ENCODE results near the gene LAMTOR1. TPM values are rescaled to one million over a fixed set of nuclear protein-coding genes. Genes with fewer than 3 reads are reported as not detected.
"Not testable (repeated sequence)": the region's sequence is repeated elsewhere in the genome, so short reads cannot be mapped to it uniquely, and the experiment has no call there.

The LAMTOR1 gene
- total RNA-seq, 2 experiments from 2014 or later: 50.7 to 52.2 TPM

DNA sequence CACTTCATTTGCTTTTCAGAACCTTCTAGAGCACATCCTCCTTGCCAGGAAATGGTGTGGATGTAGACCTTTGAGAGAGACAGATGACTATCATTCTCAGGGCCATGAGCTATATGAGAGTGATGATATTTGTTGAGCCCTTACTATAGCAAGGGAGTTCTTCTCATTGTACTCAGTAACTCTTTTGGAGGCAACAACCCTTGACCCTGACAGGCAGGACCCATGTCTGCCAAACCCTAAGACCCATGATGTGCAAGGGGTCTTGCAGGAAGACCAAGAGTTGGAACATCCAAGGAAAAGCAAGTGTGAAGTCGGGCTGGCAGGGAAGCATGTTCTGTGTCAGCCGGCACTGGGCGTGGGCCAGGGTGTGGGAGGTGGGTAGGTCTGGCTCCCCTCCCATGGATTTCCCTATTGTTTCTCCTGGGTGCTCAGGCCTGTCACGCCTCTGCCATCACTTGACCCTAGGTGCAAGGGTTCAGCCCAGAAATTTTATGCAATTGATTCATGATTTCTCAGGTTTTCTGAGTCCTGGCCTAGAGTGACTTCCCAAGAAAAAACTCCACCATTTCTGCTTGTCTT, 33.7 kb upstream of the LAMTOR1 start:
- ATAC-seq (peak; percentile 31), DNase-seq (no peak)
- Mint-ChIP-seq H3K27ac (no peak overlapping the region), H3K36me3 (ENCODE audit: low read depth) (no peaks in the 10 kb centered on the region), H3K27me3 (peaks cover 13% of the 10 kb centered on the region), H3K9me3 (ENCODE audit: low read depth) (no peaks in the 10 kb centered on the region), H3K4me1 (peaks cover 15% of the 10 kb centered on the region), H3K4me3 (no peak overlapping the region)
- intact Hi-C loops (cut with DNase I, micrococcal nuclease): no loop called here
- ChIA-PET CTCF (no interaction called here), POLR2A (no interaction called here)

DNA sequence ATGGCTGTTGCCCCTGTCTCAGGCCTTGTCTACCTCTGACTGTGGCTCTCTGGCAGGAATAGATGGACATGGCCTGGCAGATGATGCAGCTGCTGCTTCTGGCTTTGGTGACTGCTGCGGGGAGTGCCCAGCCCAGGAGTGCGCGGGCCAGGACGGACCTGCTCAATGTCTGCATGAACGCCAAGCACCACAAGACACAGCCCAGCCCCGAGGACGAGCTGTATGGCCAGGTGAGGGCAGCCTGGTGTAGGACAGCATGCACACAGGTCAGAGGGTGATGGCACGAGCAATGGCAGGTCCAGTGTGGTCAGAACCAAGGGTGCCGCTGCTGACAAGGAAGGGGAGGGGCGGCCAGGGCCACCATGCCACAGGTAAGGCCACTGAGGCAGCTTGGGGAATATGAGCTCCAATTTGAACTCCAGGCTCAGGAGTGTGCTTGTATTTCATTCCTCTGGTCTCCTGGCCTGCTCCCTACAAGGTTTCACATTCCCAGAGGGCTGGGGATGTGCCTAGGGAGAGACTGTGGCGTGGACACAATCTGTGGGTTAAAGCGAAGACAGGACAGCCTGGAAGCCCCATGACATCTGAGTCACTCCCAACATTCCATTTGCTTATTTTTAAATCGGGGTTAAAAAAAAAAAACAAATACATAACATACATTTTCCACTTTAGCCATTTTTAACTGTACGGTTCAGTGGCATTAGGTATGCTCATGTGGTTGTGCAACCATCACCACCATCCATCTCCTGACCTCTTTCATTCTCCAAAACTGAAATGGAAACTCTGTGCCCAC, 33.0 kb upstream of the LAMTOR1 start:
- POLR2A ChIA-PET: no interaction called here
- no peak overlapping the region for H3K27ac Mint-ChIP-seq
- no peak overlapping the region for H3K4me3 Mint-ChIP-seq
- H3K9me3 Mint-ChIP-seq (ENCODE audit: low read depth): no peaks in the 10 kb centered on the region
- H3K4me1 Mint-ChIP-seq: peaks cover 8% of the 10 kb centered on the region
- ATAC-seq (no peak), DNase-seq (no peak)
- H3K27me3 Mint-ChIP-seq: peaks cover 12% of the 10 kb centered on the region
- intact Hi-C loops (cut with DNase I, micrococcal nuclease): no loop called here
- H3K36me3 Mint-ChIP-seq (ENCODE audit: low read depth): no peaks in the 10 kb centered on the region
- CTCF ChIA-PET: no interaction called here

DNA sequence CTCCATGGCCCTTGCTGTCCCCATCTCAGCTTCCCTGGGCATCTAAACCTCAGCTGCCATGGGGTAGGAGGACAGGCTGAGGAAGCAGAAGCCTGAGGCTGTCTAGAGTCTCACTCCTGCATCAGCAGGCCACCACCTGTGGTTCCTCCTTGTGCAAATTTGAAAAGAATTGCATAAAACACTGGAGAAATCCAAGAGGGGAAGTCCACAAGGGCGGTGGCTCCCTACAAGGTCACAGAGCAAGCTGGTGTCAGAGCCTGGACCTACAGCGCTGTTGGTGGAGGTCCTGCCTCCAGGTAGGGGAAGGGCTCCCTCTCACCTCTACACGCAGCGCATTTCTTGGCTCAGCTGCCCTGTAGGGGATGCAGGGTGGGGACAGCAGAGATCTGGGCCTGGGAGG, 32.4 kb upstream of the LAMTOR1 start, which contains the start of gene FOLR3:
TSS of gene FOLR3 (plus strand) at position 253 of the 400 bp plus-strand sequence. CDS start 228 bp downstream, outside the sequence.
- H3K4me3 Mint-ChIP-seq; H3K9me3 Mint-ChIP-seq (ENCODE audit: low read depth); DNase-seq; ATAC-seq; H3K4me1 Mint-ChIP-seq; POLR2A ChIA-PET; H3K27ac Mint-ChIP-seq; H3K36me3 Mint-ChIP-seq (ENCODE audit: low read depth); intact Hi-C loops (cut with DNase I, micrococcal nuclease): not testable (repeated sequence)
- CTCF ChIA-PET: interaction anchor here (0.7 kb wide), 1 partner anchor 8 kb away, joined by 3 read pairs; no protein-coding TSS in a partner anchor
- H3K27me3 Mint-ChIP-seq: peaks cover 12% of the 10 kb centered on the region

DNA sequence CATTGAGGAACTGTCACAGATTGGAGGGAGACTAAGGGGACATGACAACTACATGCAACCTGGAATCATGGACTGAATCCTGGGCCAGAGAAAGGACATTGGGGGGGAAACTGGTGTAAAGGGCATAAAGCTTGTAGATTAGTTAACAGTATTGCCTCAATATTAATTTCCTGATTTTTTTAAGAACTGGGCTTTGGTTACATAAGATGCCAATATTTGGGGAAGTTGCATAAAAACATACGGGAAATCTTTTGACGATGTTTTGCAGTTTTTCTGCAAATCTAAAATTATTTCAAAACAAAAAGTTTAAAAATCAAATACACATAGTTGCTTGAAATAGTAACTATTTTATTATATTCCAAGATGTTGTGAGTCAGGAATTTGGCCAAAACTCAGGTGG, 29.5 kb upstream of the LAMTOR1 start:
- H3K27ac Mint-ChIP-seq: no peak overlapping the region

DNA sequence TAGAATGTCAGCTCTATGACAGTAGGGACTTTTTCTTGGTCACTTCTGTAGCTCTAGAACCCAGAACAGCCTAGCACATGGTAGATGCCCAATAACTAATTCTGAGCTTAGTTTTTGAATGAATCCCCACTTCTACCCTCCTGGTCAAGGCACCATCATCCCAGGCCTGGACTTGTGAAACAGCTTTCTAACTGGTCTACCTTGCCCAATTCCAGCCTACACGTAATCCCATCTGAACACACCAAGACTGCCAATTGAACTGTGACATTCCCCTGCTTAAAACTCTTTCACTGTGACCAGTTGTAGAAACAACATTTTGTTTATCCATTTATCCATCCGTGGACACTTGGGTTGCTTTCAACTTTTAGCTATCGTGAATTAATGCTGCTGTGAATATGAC, 26.3 kb upstream of the LAMTOR1 start:
- CTCF ChIA-PET: interaction anchor here (0.6 to 1.2 kb wide), 6 partner anchors 10 to 152 kb away, joined by 3 to 6 read pairs (median 3); no protein-coding TSS in a partner anchor
- Mint-ChIP-seq H3K27ac (no peak overlapping the region), H3K27me3 (peaks cover 15% of the 10 kb centered on the region), H3K36me3 (ENCODE audit: low read depth) (peaks cover 3% of the 10 kb centered on the region), H3K9me3 (ENCODE audit: low read depth) (peaks cover 11% of the 10 kb centered on the region), H3K4me3 (no peak overlapping the region), H3K4me1 (no peaks in the 10 kb centered on the region)
- intact Hi-C loops (cut with DNase I, micrococcal nuclease): no loop called here
- DNase-seq (no peak), ATAC-seq (no peak)
- POLR2A ChIA-PET: interaction anchor here (0.7 kb wide), 1 partner anchor 107 kb away, joined by 6 read pairs; no protein-coding TSS in a partner anchor

More for the DNA sequence above, 29.5 kb upstream of the LAMTOR1 start:
- no peak for DNase-seq
- Mint-ChIP-seq H3K4me1 (peaks cover 2% of the 10 kb centered on the region), H3K4me3 (no peak overlapping the region), H3K27me3 (peaks cover 15% of the 10 kb centered on the region), H3K36me3 (ENCODE audit: low read depth) (peaks cover 3% of the 10 kb centered on the region), H3K9me3 (ENCODE audit: low read depth) (peaks cover 10% of the 10 kb centered on the region)
- ATAC-seq: no peak
- intact Hi-C loops (cut with DNase I, micrococcal nuclease): no loop called here
- ChIA-PET CTCF (interaction anchor here (1.7 kb wide), 1 partner anchor 11 kb away, joined by 7 read pairs; no protein-coding TSS in a partner anchor), POLR2A (no interaction called here)

DNA sequence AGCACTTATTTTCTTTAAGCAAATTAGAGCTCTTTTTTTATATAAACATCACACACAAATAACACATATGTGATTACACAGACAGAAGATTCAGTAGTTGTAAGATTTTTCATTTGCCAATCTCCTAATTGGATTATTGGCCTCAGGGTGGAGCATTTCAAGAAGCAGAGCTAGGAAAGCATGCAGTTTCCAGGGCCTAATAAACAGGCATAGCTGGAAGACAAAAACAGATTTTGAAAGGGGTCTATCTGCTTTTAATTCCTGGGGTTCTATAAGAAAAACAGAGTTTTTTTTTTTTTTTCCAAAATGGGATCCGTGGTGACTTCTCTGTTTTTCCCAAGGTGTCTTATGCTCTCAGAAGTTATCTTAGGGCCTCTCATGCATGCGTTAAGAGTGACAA, 24.8 kb upstream of the LAMTOR1 start:
- DNase-seq: no peak
- intact Hi-C loops (cut with DNase I, micrococcal nuclease): no loop called here
- Mint-ChIP-seq H3K27me3 (peaks cover 13% of the 10 kb centered on the region), H3K9me3 (ENCODE audit: low read depth) (peaks cover 11% of the 10 kb centered on the region), H3K4me3 (no peak overlapping the region), H3K27ac (no peak overlapping the region), H3K36me3 (ENCODE audit: low read depth) (peaks cover 3% of the 10 kb centered on the region), H3K4me1 (no peaks in the 10 kb centered on the region)
- CTCF ChIA-PET: interaction anchor here (0.7 to 1.5 kb wide), 3 partner anchors 17 to 115 kb away, joined by 3 to 4 read pairs (median 4); no protein-coding TSS in a partner anchor
- no peak for ATAC-seq
- POLR2A ChIA-PET: no interaction called here

DNA sequence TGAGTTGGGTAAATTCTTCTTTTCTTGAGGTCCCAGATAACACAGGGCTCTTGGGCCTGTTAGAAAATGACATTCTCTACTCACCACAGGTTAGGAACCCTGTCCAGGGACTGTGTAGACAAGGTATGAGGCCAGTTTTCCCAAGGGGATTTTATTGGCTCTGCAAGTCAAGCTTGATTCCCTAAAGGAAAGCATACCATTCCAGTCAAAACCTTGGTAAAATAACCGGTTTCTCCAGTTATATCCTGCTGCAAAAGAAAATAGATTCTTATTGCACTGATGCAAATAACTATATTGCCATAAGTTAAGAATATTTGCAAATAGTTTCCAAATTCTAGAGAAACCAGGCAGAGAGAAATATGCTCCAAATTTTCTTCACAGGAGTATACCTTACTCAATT, 22.9 kb upstream of the LAMTOR1 start:
- ATAC-seq (no peak), DNase-seq (no peak)
- Mint-ChIP-seq H3K4me3 (no peak overlapping the region), H3K36me3 (ENCODE audit: low read depth) (peaks cover 3% of the 10 kb centered on the region), H3K9me3 (ENCODE audit: low read depth) (peaks cover 11% of the 10 kb centered on the region), H3K27ac (no peak overlapping the region), H3K4me1 (no peaks in the 10 kb centered on the region), H3K27me3 (peaks cover 7% of the 10 kb centered on the region)
- intact Hi-C loops (cut with DNase I, micrococcal nuclease): no loop called here
- ChIA-PET POLR2A (no interaction called here), CTCF (interaction anchor here (0.9 to 2.6 kb wide), 2 partner anchors 18 to 149 kb away, joined by 3 to 11 read pairs; no protein-coding TSS in a partner anchor)

DNA sequence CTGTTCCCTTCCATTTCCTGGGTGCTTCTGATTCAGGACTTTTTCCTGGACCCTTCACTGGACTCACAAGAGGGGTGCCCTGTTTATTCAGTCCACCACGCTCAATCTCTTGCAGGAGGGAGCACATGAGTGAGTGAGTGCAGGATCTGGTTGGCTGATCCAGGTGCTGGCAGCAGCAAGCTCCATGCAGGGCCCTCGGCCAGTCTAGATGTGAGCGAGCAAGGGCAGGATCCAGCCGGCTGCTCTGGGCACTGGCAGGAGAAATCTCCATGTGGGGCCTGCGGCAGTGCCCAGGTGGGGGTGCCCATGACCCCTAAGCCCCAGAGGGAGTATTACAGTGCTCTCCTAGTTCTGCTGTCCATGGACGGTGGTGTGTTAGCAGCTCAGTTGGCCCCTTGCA, 20.9 kb upstream of the LAMTOR1 start:
- H3K27ac Mint-ChIP-seq: no peak overlapping the region
- CTCF ChIA-PET: interaction anchor here (1.7 kb wide), 1 partner anchor 20 kb away, joined by 8 read pairs; no protein-coding TSS in a partner anchor
- intact Hi-C loops (cut with DNase I, micrococcal nuclease): no loop called here

DNA sequence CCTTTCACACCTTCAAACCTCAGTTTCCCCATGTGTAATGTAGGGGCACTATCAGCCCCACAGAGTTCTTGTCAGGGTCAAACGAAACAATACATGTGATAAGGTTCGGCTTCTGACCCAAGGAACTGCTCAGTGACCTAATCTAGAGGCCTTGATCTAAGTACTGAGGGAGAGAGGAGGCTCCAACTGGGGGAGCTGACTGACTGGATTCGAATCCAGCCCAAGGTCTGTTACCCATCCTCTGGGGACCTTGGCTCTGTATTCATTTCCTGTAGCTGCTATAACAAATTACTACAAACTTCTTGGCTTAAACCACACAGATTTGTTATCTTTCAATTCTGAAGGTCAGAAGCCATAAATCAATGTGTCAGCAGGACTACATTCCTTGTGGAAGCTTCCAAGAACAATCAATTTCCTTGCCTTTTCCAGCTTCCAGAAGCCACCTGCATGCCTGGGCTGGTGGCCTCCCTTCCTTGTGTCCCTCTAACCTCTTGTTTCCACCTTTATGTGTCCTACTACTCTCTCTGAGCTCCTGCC, 20.1 kb upstream of the LAMTOR1 start:
- H3K36me3 Mint-ChIP-seq (ENCODE audit: low read depth): no peaks in the 10 kb centered on the region
- H3K9me3 Mint-ChIP-seq (ENCODE audit: low read depth): peaks cover 3% of the 10 kb centered on the region
- no peak overlapping the region for H3K27ac Mint-ChIP-seq
- no peak for DNase-seq
- CTCF ChIA-PET: interaction anchor here (1.7 kb wide), 1 partner anchor 21 kb away, joined by 8 read pairs; no protein-coding TSS in a partner anchor
- no peaks in the 10 kb centered on the region for H3K4me1 Mint-ChIP-seq
- POLR2A ChIA-PET: no interaction called here
- no peak overlapping the region for H3K4me3 Mint-ChIP-seq
- peaks cover 3% of the 10 kb centered on the region for H3K27me3 Mint-ChIP-seq
- intact Hi-C loops (cut with DNase I, micrococcal nuclease): no loop called here
- no peak for ATAC-seq

More for the DNA sequence above, 20.9 kb upstream of the LAMTOR1 start:
- H3K4me3 Mint-ChIP-seq: no peak overlapping the region
- no peak for DNase-seq
- no peaks in the 10 kb centered on the region for H3K4me1 Mint-ChIP-seq
- H3K9me3 Mint-ChIP-seq (ENCODE audit: low read depth): peaks cover 9% of the 10 kb centered on the region
- POLR2A ChIA-PET: no interaction called here
- peaks cover 7% of the 10 kb centered on the region for H3K27me3 Mint-ChIP-seq
- H3K36me3 Mint-ChIP-seq (ENCODE audit: low read depth): peaks cover 2% of the 10 kb centered on the region
- ATAC-seq: no peak

DNA sequence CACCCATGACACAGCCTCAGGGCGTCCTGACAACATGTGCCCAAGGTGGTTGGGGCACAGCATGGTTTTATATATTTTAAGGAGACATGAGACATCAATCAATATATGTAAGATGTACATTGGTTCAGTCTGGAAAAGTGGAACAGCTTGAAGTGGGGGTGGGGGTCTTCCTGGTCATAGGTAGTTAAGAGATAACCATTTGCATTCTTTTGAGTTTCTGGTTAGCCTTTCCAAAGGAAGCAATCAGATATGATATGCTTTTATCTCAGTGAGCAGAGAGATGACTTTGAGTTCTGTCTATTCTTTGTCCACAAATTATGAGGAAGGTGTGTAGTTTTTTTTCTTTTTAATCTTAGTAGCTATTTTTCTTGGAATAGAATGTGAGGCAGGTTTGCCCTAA, 19.5 kb upstream of the LAMTOR1 start:
- H3K4me3 Mint-ChIP-seq: no peak overlapping the region
- no peak for ATAC-seq
- CTCF ChIA-PET: interaction anchor here (0.7 to 1.7 kb wide), 2 partner anchors 22 to 25 kb away, joined by 3 to 8 read pairs; no protein-coding TSS in a partner anchor

DNA sequence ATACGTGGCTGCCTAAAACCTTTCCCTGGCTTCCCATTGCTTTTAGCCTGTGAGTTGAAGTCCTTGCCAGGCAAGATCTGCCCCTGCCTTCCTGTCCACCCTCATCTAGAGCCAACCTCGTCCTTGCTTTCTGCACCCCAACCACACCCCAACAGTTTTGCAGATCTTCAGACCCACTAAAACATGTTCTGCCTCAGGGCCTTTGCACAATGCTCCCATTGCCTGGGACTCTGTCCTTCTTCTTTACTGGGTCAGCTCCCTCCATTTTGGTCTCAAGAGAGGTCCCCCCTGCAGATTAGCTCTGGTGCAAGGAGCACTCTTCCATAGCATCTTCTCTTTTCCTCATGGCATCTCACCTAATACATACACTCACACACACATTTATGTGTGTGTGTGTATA, 17.8 kb upstream of the LAMTOR1 start:
- intact Hi-C loops (cut with DNase I, micrococcal nuclease): no loop called here
- H3K9me3 Mint-ChIP-seq (ENCODE audit: low read depth): no peaks in the 10 kb centered on the region

More for the DNA sequence above, 19.5 kb upstream of the LAMTOR1 start:
- H3K27ac Mint-ChIP-seq: no peak overlapping the region
- no peaks in the 10 kb centered on the region for H3K4me1 Mint-ChIP-seq
- peaks cover under 1% of the 10 kb centered on the region for H3K9me3 Mint-ChIP-seq (ENCODE audit: low read depth)
- DNase-seq: no peak
- POLR2A ChIA-PET: no interaction called here
- H3K36me3 Mint-ChIP-seq (ENCODE audit: low read depth): no peaks in the 10 kb centered on the region
- intact Hi-C loops (cut with DNase I, micrococcal nuclease): no loop called here
- H3K27me3 Mint-ChIP-seq: peaks cover 3% of the 10 kb centered on the region

More for the DNA sequence above, 17.8 kb upstream of the LAMTOR1 start:
- ChIA-PET POLR2A (no interaction called here), CTCF (interaction anchor here (0.7 kb wide), 1 partner anchor 174 kb away, joined by 3 read pairs; no protein-coding TSS in a partner anchor)
- no peaks in the 10 kb centered on the region for H3K4me1 Mint-ChIP-seq
- H3K4me3 Mint-ChIP-seq: no peak overlapping the region
- H3K36me3 Mint-ChIP-seq (ENCODE audit: low read depth): no peaks in the 10 kb centered on the region
- no peak overlapping the region for H3K27ac Mint-ChIP-seq
- peaks cover 3% of the 10 kb centered on the region for H3K27me3 Mint-ChIP-seq
- ATAC-seq (no peak), DNase-seq (no peak)

Measured in activated CD4-positive, alpha-beta T cell treated with anti-CD3 and anti-CD28 coated beads for 36 hours (primary cell).